Activated CD4-positive, CD25-positive, alpha-beta regulatory T cell treated with anti-CD3 and anti-CD28 coated beads, Interleukin-2, amount 50 U/mL, for 16 hours (primary cell): Measurements from ENCODE around the gene TBC1D8.

ENCODE experiments used
- DNase-seq: peaks from one replicate; pipeline ENCODE4 v3.0.0-alpha.2; 2020; ENCODE audit warnings: low read depth, low spot score

TBC1D8 gene

DNA sequence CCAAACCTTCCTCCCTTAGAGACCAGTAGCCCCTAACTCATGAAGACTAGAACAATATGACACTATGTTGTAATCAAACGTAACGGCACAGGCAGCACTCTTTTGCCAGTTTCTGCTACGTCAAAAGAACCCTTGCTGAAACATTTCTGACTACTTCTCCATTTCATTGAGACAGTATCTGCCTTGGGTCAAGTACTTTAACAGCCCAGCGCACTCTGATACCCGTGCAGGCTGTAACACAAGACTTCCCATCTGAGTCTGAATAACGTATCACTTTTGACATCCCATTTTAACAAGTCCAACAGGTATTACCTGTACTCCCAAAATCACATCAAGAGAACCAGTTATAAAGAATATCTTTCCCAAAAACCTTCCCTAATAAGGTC is 38.4 kb downstream of the TBC1D8 start:
- no peak for DNase-seq

DNA sequence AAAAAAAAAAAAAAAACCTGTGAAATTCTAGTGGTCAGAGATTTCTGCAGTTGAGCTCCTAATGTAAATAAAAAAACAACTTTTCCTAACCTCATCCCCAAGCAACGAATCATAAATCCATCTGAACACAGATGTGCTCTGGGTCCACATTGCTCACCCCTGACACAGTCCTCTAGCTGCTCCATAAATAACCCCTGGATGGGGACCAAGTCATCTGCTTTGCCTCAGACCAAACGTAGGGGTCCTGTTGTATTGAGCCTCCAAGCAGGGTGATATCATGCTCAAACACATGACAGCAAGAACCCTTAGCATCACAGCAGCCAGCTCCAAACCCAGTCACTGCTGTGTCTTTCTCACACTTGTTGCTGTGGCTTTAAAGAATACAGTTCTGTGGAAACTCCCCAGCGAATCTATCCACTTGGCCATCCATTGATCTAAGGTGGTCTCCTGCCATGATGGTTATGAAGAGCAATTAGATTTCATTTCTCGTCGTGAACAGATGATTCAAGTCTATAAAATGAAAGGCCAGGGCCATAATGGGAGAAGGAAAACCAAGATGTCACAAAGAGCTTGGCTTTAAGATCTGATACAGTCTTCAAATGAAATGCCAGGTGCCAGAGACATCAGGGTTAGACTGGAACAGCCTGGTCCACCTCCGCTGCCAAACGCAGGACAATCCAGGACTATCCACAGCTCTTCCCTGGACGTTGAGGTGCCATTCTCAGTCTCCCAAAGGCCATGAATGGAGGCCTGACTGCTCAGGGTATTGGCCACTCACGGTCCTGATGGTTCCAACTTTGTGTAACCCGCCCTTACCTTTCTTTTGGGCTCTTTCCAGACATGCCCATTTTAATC is 39.0 kb downstream of the TBC1D8 start:
- DNase-seq, result no peak

GRCh38 chr2:101111262-101111838 is 39.8 kb downstream of the TBC1D8 start:
- no peak for DNase-seq

DNA sequence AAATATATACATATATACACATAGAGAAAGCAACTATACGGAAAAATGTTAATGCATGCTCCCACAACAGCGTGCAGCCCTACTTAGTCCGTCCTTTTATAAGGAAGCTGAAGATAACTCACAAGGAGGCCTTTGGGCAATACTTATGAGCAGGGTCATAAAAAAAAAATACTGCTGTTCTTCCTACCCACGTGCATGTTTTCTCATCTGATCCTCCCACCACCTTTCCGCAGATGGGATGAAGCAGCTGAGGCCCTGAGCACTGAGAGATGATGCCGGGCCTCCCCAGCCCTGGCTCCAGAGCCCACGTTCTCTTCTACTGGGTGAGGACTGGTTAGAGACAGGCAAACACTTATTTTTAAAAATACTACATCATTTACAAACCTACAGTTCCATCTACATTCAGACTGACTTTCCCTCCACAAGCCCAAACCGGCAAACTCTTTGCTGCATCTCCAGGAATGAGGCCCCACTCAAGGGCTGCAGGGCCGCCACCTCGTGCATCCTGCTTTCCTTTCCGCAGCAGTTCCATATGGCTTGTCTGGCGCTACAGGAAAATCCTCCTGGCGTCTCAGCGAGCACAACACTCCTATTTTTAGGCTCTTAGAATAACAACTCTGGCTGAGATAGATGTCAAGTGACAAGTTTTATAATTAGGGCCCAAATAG is 41.6 kb downstream of the TBC1D8 start:
- no peak for DNase-seq

DNA sequence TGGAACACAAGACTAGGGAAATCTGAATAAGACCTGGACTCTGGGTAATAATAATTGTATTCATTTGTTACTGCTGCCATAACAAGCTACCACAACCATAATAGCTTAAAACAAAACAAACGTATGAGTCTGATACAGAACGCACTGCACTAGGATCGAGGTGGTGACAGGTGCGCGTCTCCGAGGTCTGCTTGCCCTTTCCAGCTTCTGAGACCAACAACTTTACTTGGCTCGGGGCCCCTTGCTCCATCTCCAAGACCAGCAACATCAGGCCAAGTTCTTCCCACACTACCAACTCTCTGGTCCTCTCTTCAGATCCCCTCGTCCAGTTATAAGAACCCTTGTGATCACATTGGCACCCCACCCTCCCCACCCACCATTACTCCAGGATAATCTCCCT is 42.8 kb downstream of the TBC1D8 start:
- no peak for DNase-seq

- DNase-seq, result no peak
These were observed 43.9 kb downstream of the TBC1D8 start for GRCh38 chr2:101107241-101107640.

DNA sequence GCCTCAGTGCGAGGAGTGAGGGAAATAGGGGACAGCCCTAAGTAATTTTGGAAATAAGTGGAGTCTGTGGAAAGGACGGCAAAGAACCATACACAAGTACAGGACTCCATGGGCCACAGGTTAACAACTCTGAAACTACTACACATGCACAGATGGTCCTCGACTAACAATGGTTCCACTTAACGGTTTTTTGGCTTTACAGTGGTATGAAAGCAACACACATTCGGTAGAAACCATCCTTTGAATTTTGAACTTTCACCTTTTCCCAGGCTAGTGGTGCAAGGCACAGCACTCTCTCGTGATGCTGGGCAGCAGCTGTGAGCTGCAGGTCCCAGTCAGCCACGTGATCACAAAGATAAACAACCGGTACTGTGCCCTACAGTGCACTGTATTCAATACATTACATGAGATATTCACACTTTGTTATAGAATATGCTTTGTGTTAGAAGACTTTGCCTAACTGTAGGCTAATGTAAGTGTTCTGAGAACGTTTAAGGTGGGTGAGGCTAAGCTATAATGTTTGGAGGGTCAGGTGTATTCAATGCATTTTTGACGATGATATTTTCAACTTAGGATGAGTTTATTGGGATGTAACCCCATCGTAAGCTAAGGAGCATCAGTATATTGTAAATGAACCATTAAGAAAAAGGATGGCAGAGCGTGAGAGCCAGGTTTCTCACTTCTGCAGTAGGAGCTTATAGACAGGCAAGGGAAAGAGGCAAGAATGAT is 44.6 kb downstream of the TBC1D8 start:
- DNase-seq, result no peak

- DNase-seq, result no peak
These were observed 45.5 kb downstream of the TBC1D8 start for GRCh38 chr2:101105654-101106053.

DNA sequence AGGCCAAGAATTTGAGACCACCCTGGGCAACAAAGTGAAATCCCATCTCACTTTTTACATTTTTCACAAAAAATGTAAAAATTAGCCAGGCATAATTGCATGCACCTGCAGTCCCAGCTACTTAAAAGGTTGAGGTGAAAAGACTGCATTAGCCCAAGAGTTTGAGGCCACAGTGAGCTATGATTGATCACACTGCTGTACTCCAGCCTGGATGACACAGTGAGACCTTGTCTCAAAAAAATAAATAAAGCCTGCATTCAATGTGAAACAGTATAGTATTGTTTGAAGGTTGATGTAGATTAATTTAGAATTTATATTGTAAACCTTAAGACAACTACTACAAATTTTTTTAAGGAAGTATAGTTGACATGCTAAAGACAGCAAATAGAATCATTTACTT is 53.5 kb downstream of the TBC1D8 start:
- DNase-seq, result no peak

GRCh38 chr2:101096619-101097142 is 54.5 kb downstream of the TBC1D8 start:
- no peak for DNase-seq

GRCh38 chr2:101094351-101094750 is 56.8 kb downstream of the TBC1D8 start:
- DNase-seq, result no peak

GRCh38 chr2:101089942-101090799 is 61.0 kb downstream of the TBC1D8 start:
- no peak for DNase-seq

GRCh38 chr2:101089419-101089818 is 61.8 kb downstream of the TBC1D8 start:
- DNase-seq, result no peak

DNA sequence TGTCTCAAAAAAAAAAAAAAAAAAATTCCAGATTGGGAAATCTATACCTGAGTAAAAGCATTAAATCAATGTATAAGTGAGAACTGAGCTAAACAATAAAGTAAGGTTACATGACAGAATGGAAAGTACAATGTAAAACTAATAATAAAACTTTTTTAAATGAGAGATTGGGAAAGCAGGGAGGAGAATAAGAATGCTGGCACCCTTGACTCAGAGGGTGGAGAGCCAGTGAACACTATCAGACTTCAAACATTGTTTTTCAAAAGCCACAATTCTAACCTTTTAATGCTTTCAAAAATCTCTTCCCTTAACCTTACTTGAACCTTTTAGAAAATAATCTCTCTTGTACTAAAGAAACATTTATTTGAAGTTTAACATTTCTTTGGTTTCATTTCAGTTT is 63.5 kb downstream of the TBC1D8 start:
- no peak for DNase-seq

DNA sequence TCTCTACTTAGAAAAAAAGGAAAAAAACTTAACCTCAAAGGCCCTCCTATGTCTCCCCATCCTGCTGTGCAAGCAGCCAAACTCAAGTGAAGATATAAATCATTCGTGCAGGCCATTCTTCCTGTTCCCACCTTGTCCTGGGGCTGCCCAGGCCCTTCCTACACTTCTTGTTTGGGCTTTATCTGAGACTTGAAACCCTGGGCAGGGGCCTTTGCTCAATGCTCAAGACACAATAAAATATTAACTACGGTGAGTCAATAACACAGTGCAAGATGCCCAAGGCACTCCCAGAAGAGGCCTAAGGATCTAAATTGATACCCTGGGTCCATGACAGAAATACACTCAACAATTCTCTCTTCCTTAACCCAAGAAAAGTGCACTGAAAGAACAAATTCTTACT is 67.6 kb downstream of the TBC1D8 start:
- DNase-seq, result no peak

- no peak for DNase-seq
These were observed 68.2 kb downstream of the TBC1D8 start for GRCh38 chr2:101082998-101083397.

GRCh38 chr2:101081375-101081907 is 69.7 kb downstream of the TBC1D8 start:
- no peak for DNase-seq

- no peak for DNase-seq
These were observed 70.7 kb downstream of the TBC1D8 start for GRCh38 chr2:101080211-101081068.

GRCh38 chr2:101076581-101076980 is 74.6 kb downstream of the TBC1D8 start:
- no peak for DNase-seq
